ENCODE measurements around the gene PDSS2.

DNA sequence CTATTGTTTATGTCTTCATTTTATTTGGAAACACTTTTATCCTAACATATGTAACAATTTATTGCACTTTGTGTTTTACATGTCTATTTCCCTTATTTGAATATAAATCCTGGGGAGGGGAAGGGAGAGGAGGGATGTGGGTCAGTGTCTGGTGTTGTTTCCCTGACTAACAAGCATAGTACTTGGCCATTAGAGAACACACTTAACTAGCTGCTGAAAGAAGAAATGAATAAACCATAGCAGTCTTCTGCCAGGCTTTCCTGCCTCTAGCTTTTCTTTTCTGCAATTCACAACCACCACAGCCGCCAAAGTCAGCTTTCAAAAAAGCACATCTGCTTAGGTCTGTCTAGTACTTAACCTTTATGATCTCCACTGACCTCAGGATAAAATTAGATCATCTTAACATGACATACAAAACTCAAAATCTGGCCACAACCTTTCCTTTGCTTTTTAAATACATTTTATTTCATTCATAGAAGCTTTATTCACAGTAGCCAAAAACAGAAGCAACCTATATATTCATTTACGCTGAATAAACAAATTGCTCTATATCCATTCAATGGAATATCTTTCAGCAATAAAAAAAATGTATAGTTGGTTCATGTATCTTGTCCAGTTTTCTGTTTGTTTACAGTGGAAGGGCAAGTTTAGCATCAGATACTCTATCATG, 16.3 kb downstream of the PDSS2 start:
- TF ChIP-seq, protein P1, sequence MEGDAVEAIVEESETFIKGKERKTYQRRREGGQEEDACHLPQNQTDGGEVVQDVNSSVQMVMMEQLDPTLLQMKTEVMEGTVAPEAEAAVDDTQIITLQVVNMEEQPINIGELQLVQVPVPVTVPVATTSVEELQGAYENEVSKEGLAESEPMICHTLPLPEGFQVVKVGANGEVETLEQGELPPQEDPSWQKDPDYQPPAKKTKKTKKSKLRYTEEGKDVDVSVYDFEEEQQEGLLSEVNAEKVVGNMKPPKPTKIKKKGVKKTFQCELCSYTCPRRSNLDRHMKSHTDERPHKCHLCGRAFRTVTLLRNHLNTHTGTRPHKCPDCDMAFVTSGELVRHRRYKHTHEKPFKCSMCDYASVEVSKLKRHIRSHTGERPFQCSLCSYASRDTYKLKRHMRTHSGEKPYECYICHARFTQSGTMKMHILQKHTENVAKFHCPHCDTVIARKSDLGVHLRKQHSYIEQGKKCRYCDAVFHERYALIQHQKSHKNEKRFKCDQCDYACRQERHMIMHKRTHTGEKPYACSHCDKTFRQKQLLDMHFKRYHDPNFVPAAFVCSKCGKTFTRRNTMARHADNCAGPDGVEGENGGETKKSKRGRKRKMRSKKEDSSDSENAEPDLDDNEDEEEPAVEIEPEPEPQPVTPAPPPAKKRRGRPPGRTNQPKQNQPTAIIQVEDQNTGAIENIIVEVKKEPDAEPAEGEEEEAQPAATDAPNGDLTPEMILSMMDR (IDR thresholded peaks at IDR 0.05), result no peak
- no peak for TF ChIP-seq POLR2A (IDR thresholded peaks at IDR 0.05)
